Measurements from ENCODE around the gene ACTR3C. TPM values are rescaled to one million over a fixed set of nuclear protein-coding genes. Genes with fewer than 3 reads are reported as not detected.

The ACTR3C gene
- polyA plus RNA-seq, 6 donors from 2014 or later = 1.3 to 7.6 (median 6.2) TPM; not detected in 1

- ATAC-seq (ENCODE audit: low read depth in 2 of 2) = no peak
- Mint-ChIP-seq H3K27ac (peak overlapping the region; percentile 100), H3K4me3 (peak overlapping the region in 5 of 8 donors; percentile 62 to 90 (median 82)), H3K27me3 (no peaks in the 10 kb centered on the region), H3K9me3 (no peaks in the 10 kb centered on the region), H3K4me1 (peaks cover 39 to 80% (median 73%) of the 10 kb centered on the region in 3 donors), H3K36me3 (no peaks in the 10 kb centered on the region)
- DNase-seq = no peak
Observed at GRCh38 chr7:150365194-150365593, 41.8 kb upstream of the ACTR3C start.

DNA sequence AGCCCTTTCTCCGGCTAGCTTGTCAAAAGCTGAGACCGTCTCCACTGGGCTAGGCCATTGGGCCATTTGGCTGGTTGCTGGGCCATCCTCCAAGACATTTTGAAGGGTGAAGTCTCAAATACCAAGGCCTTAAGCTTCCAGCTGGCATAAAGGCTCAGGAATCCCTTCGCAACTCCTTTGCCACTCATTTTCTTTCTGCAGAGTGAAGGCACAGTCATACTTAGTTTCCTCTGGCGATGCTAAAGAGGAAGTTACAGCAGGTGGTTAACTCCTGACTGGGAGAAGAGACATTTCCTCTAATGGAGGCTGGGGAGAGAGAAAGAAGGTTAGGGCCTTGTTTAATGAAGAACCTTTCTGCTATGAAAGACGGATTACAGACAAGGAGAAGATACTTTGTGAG is 40.5 kb upstream of the ACTR3C start:
- peaks cover 45 to 70% (median 68%) of the 10 kb centered on the region in 3 donors for H3K4me1 Mint-ChIP-seq
- ATAC-seq (ENCODE audit: low read depth in 2 of 2) (peak; percentile 13 to 16), DNase-seq (peak; percentile 62)
- H3K9me3 Mint-ChIP-seq = no peaks in the 10 kb centered on the region
- peak overlapping the region; percentile 75 to 100 (median 100) for H3K27ac Mint-ChIP-seq
- H3K36me3 Mint-ChIP-seq = no peaks in the 10 kb centered on the region
- peak overlapping the region in 7 of 8 donors; percentile 29 to 79 (median 53) for H3K4me3 Mint-ChIP-seq
- H3K27me3 Mint-ChIP-seq = no peaks in the 10 kb centered on the region

DNA sequence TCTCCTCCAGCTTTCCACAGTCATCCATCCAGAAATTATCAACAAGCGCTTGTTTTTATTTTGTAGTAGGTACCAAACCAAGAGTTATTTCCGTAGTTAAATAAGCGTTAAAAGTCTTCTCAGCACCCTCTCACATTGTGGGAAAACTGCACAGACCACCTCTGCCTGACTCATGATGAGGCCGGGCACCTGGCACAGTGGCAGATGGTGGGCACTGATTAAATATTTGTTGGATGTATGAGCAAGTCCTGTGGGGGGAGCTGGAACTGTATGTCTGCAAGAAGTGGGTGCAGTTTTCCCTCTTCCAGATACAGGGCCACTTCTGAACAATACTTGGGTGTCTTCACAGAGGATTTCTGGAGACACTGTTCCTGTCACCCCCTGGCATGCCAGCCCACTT is 40.0 kb upstream of the ACTR3C start:
- Mint-ChIP-seq H3K27me3 (no peaks in the 10 kb centered on the region), H3K36me3 (no peaks in the 10 kb centered on the region), H3K9me3 (no peaks in the 10 kb centered on the region), H3K4me1 (peaks cover 46 to 70% (median 68%) of the 10 kb centered on the region in 3 donors), H3K4me3 (peak overlapping the region in 2 of 8 donors; percentile 57 to 77), H3K27ac (peak overlapping the region in 5 of 6 donors; percentile 44 to 100 (median 100))
- ATAC-seq (ENCODE audit: low read depth in 2 of 2) (no peak), DNase-seq (no peak)

DNA sequence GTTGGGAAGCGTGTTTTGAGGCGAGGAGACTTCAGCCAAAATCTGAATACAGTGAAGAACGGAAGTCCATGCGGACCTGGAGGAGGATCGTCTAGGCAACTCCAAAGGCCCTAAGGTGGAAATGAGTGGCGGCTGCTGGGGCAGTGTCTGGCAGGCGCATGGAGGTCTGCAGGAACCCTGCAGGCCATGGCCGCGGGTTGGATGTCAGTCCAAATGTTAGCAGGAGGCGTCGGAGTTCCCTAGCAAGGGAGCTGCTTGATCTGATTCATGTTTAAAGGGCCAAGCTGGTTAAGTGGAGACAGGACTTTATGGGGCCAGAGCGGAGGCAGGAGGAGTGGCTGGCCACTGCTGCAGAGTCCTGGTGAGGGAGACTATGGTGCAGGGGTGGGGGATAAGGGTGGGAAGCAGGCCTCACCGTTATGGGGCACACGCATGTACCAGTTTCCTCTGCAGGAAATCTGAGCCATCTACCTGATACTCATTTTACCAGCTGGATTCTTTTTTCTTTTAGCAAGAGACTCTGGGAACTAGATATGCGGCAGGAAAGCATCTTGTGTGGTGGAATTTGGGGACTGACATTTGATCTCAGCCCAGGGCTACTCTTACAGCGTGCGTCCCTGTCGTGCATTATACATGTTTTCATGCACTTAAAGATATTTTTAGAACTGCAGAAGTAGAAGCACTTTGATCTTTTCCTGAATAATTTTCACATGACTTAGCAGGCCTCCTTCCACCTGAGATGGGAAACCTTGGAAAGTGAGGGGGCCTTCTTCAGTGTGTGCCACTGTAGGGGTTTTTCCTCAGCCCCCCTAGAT is 38.7 kb upstream of the ACTR3C start:
- no peaks in the 10 kb centered on the region for H3K9me3 Mint-ChIP-seq

DNA sequence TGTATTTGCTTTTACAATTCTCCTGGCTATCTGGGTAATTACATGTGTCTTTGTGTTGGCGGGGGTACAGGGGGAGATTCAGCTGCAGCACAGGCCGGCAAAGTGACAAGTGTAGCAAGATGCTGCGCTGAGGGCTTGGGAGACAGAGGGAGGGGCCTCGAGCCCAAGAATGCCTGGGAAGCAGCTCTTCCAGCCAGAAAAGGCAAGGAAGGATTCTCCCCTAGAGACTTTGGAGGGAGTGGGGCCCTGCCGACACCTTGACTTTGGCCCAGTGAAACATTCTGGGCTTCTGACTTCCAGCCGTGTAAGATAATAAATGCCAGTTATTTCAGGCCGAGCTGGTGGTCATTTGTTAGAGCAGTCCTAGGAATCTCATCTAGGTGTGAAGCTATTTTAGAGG is 38.1 kb upstream of the ACTR3C start:
- Mint-ChIP-seq H3K27ac (peak overlapping the region in 4 of 6 donors; percentile 35 to 84 (median 50)), H3K9me3 (no peaks in the 10 kb centered on the region), H3K36me3 (no peaks in the 10 kb centered on the region), H3K4me3 (peak overlapping the region in 1 of 8 donors; percentile 83), H3K4me1 (peaks cover 54 to 70% (median 64%) of the 10 kb centered on the region in 3 donors), H3K27me3 (no peaks in the 10 kb centered on the region)
- ATAC-seq (ENCODE audit: low read depth in 2 of 2) (no peak), DNase-seq (no peak)

More for the DNA sequence above, 38.7 kb upstream of the ACTR3C start:
- H3K27ac Mint-ChIP-seq = peak overlapping the region in 5 of 6 donors; percentile 35 to 84 (median 56)
- no peaks in the 10 kb centered on the region for H3K36me3 Mint-ChIP-seq
- peaks cover 52 to 71% (median 67%) of the 10 kb centered on the region in 3 donors for H3K4me1 Mint-ChIP-seq
- ATAC-seq (ENCODE audit: low read depth in 2 of 2) (no peak), DNase-seq (no peak)
- peak overlapping the region in 4 of 8 donors; percentile 30 to 83 (median 56) for H3K4me3 Mint-ChIP-seq
- no peaks in the 10 kb centered on the region for H3K27me3 Mint-ChIP-seq

DNA sequence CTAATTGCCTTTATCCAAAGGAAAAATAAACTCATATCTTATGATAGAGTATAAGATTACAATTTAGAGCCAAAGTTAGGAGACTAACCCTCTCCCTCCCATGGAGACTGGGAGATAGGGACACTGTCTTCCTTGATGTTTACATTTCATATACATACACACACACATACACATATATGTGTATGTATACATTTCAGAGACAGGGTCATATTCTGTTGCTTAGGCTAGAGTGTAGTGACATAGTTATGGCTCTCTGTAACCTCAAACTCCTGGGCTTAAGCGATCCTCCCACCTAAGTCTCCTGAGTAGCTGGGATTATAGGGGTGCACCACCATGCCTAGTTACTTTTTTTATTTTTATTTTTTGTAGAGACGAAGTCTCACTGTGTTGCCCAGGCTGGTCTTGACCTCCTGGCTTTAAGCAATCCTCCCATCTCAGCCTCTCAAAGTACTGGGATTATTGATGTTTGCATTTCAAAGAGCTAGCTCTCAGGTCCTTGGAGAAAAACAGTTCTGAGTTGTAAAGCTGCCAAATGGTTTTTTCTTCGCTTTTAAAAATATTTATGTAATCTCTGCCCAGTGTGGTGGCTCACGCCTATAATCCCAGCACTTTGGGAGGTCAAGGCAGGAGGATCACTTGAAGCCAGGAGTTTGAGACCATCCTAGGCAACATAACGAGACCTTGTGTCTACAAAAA is 37.2 kb upstream of the ACTR3C start:
- no peak for ATAC-seq (ENCODE audit: low read depth in 2 of 2)
- no peaks in the 10 kb centered on the region for H3K36me3 Mint-ChIP-seq
- no peaks in the 10 kb centered on the region for H3K27me3 Mint-ChIP-seq
- H3K27ac Mint-ChIP-seq = peak overlapping the region in 4 of 6 donors; percentile 34 to 88 (median 82)
- peaks cover 48 to 64% (median 56%) of the 10 kb centered on the region in 3 donors for H3K4me1 Mint-ChIP-seq
- H3K4me3 Mint-ChIP-seq = no peak overlapping the region
- no peaks in the 10 kb centered on the region for H3K9me3 Mint-ChIP-seq
- no peak for DNase-seq

GRCh38 chr7:150359622-150360362 is 36.4 kb upstream of the ACTR3C start:
- ATAC-seq (ENCODE audit: low read depth in 2 of 2) = no peak

DNA sequence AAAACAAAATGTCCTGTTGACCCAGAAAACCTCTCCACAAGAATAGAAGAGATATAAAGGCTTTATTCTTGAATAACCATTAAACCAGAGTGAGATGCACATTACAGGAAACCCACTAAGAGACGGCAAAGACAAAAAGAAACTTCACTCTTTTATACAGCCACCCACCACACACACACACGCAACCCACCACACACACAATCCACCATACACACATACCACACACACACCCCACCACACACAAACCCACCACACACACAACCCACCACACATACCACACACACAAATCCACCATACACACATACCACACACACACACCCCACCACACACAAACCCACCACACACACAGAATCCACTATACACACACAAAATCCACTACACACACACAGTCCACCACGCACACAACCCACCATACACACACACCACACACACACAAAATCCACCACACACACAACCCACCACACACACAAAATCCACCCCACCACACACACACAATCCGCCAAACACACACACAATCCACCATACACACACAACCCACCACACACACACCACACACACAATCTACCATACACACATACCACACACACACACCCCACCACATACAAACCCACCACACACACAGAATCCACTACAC is 35.8 kb upstream of the ACTR3C start:
- Mint-ChIP-seq H3K4me3 (no peak overlapping the region), H3K27me3 (no peaks in the 10 kb centered on the region), H3K4me1 (peaks cover 45 to 50% (median 46%) of the 10 kb centered on the region in 3 donors), H3K36me3 (no peaks in the 10 kb centered on the region), H3K9me3 (no peaks in the 10 kb centered on the region), H3K27ac (peak overlapping the region in 2 of 6 donors; percentile 88 to 98)
- ATAC-seq (ENCODE audit: low read depth in 2 of 2) (no peak), DNase-seq (no peak)

More at GRCh38 chr7:150359622-150360362, 36.4 kb upstream of the ACTR3C start:
- peak overlapping the region in 4 of 6 donors; percentile 79 to 98 (median 87) for H3K27ac Mint-ChIP-seq
- H3K4me1 Mint-ChIP-seq = peaks cover 47 to 56% (median 49%) of the 10 kb centered on the region in 3 donors
- H3K36me3 Mint-ChIP-seq = no peaks in the 10 kb centered on the region
- no peak overlapping the region for H3K4me3 Mint-ChIP-seq
- H3K9me3 Mint-ChIP-seq = no peaks in the 10 kb centered on the region
- DNase-seq = no peak
- H3K27me3 Mint-ChIP-seq = no peaks in the 10 kb centered on the region

GRCh38 chr7:150358433-150358832 is 35.1 kb upstream of the ACTR3C start:
- H3K9me3 Mint-ChIP-seq = no peaks in the 10 kb centered on the region
- no peaks in the 10 kb centered on the region for H3K36me3 Mint-ChIP-seq
- no peak for ATAC-seq (ENCODE audit: low read depth in 2 of 2)
- H3K4me3 Mint-ChIP-seq = no peak overlapping the region
- no peak for DNase-seq
- H3K27me3 Mint-ChIP-seq = no peaks in the 10 kb centered on the region
- H3K4me1 Mint-ChIP-seq = peaks cover 39 to 43% (median 40%) of the 10 kb centered on the region in 3 donors
- peak overlapping the region in 4 of 6 donors; percentile 24 to 98 (median 82) for H3K27ac Mint-ChIP-seq

DNA sequence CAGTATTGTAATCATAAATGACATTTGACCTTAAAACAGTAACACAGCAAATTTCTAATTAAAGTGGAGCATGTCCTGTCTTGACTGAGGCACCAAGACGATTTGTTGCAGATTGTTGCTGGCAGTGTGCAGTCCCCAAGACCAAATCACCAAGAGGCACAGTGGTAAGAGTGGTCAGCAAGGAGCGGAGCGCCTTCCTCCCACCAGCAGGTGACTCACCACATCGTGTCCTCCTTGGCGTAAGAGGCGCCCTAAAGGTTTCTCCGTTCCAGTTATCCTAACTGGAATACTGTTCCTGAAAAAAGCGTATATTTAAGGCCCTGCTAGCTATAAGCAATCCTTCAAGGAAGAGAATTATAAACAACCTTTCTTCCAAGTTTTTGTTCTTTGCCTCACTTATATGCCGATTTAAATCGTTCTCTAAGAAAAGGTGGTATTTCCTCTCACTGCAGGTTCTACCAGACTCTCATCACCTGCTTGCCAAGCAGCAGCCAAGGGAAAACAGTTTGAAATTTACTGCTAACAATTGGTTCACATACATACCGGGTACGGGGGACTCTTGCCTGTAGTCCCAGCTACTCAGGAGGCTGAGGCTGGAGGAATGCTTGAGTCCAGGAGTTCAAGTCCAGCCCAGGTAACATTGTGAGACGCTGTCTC is 34.6 kb upstream of the ACTR3C start:
- DNase-seq (no peak), ATAC-seq (ENCODE audit: low read depth in 2 of 2) (peak in 1 of 2 donors; percentile 3)
- Mint-ChIP-seq H3K27me3 (no peaks in the 10 kb centered on the region), H3K4me1 (peaks cover 34 to 37% (median 37%) of the 10 kb centered on the region in 3 donors), H3K9me3 (no peaks in the 10 kb centered on the region), H3K36me3 (no peaks in the 10 kb centered on the region), H3K27ac (peak overlapping the region in 5 of 6 donors; percentile 54 to 88 (median 77)), H3K4me3 (peak overlapping the region in 2 of 8 donors; percentile 10 to 80)

DNA sequence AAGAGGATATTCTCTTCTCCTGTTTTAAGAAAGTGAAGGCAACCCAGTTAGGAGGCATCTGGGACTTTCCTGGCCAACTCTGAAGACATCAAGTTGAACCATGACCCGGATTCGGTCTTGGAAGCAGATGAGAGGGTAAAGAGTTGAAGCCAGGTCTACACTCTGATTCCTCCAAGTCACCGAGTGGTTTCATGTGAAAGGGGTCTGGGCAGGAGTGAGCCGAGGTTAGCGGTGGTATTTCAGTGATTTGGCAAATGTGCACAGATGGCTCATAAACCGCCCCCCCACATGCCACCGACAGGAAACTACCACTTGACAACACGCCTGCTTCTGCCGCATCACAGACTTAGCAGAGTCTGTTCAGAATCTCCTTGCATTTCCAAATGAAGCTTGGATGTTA is 33.9 kb upstream of the ACTR3C start:
- no peaks in the 10 kb centered on the region for H3K36me3 Mint-ChIP-seq
- DNase-seq (peak; percentile 56), ATAC-seq (ENCODE audit: low read depth in 2 of 2) (peak; percentile 82 to 89)
- H3K27ac Mint-ChIP-seq = peak overlapping the region; percentile 26 to 82 (median 56)
- no peaks in the 10 kb centered on the region for H3K27me3 Mint-ChIP-seq
- peaks cover 28 to 32% (median 31%) of the 10 kb centered on the region in 3 donors for H3K4me1 Mint-ChIP-seq
- peak overlapping the region in 4 of 8 donors; percentile 10 to 82 (median 80) for H3K4me3 Mint-ChIP-seq
- H3K9me3 Mint-ChIP-seq = no peaks in the 10 kb centered on the region

- Mint-ChIP-seq H3K27ac (peak overlapping the region in 3 of 6 donors; percentile 42 to 70 (median 56)), H3K27me3 (no peaks in the 10 kb centered on the region), H3K36me3 (no peaks in the 10 kb centered on the region), H3K9me3 (no peaks in the 10 kb centered on the region), H3K4me1 (peaks cover 19 to 25% (median 22%) of the 10 kb centered on the region in 3 donors), H3K4me3 (no peak overlapping the region)
- ATAC-seq (ENCODE audit: low read depth in 2 of 2) (peak; percentile 39 to 51), DNase-seq (peak; percentile 59)
Observed at GRCh38 chr7:150356265-150356897, 33.0 kb upstream of the ACTR3C start.

Measured in naive B cell (primary cell).